A673 (cell line): ENCODE results near the gene STIMATE. TPM values are rescaled to one million over a fixed set of nuclear protein-coding genes. Genes with fewer than 3 reads are reported as not detected.

Source experiments
- BruUV-seq: library from RNA; stranded (reverse); fragments of 400-500 nt; replicated peaks from 2 replicates; lab custom pipeline; 2021; lab: Mats Ljungman, UMichigan
- CTCF ChIA-PET: fragments of 300-600 bp; sonication (Branson Sonifier 250); formaldehyde crosslinking; loops from one replicate; lab custom pipeline; 2022; ENCODE audit warnings: antibody characterized with exemption; lab: Charles Lee
- POLR2A ChIA-PET: fragments of 300-600 bp; sonication (Branson Sonifier 250); formaldehyde crosslinking; loops from one replicate; lab custom pipeline; 2022; ENCODE audit warnings: antibody characterized with exemption; ENCODE audit not compliant: low non-redundant PET; lab: Charles Lee
- DNase-seq: peaks from one replicate; pipeline ENCODE4 v3.0.0-alpha.2; 2015; ENCODE audit warnings: low spot score
- H3K27ac ChIP-seq: fragments of 200-600 bp; sonication (generic); 2 replicates; pipeline ENCODE4 v1.5.1; 2016; ENCODE audit warnings: mixed run types, low read depth, mild to moderate bottlenecking, mixed read lengths, antibody characterized with exemption, low read length; ENCODE audit not compliant: poor library complexity, severe bottlenecking
- H3K27me3 ChIP-seq: fragments of 200-600 bp; sonication (generic); replicated peaks from 2 replicates; pipeline ENCODE4 v1.6.1; 2017; ENCODE audit warnings: mixed run types, low read depth, mild to moderate bottlenecking, mixed read lengths, antibody characterized with exemption, low read length; ENCODE audit not compliant: insufficient read depth, poor library complexity
- H3K36me3 ChIP-seq: fragments of 200-600 bp; sonication (generic); 2 replicates; pipeline ENCODE4 v1.6.1; 2016; ENCODE audit warnings: mixed run types, mild to moderate bottlenecking, mixed read lengths, antibody characterized with exemption, low read length; ENCODE audit not compliant: insufficient read depth, poor library complexity, severe bottlenecking
- H3K4me1 ChIP-seq: fragments of 200-600 bp; sonication (generic); 2 replicates; pipeline ENCODE4 v1.6.1; 2017; ENCODE audit warnings: mixed run types, mild to moderate bottlenecking, mixed read lengths, antibody characterized with exemption, low read length; ENCODE audit not compliant: insufficient read depth, poor library complexity, severe bottlenecking
- H3K4me3 ChIP-seq: fragments of 200-600 bp; sonication (generic); 2 replicates; pipeline ENCODE4 v1.5.1; 2016; ENCODE audit warnings: low read depth, mixed run types, mild to moderate bottlenecking, mixed read lengths, low read length; ENCODE audit not compliant: poor library complexity, severe bottlenecking
- H3K9me3 ChIP-seq: fragments of 200-600 bp; sonication (generic); 2 replicates; pipeline ENCODE4 v1.6.1; 2016; ENCODE audit warnings: mixed run types, low read depth, mild to moderate bottlenecking, mixed read lengths, antibody characterized with exemption, low read length; ENCODE audit not compliant: poor library complexity, severe bottlenecking
- CTCF ChIP-seq: fragments of 300-800, 200-600 bp; sonication (generic); conservative IDR thresholded peaks from 2 replicates; pipeline ENCODE4 v1.5.1; 2017; ENCODE audit warnings: low read depth, mild to moderate bottlenecking, antibody characterized with exemption, low read length, moderate library complexity, mixed read lengths
- EZH2 ChIP-seq: fragments of 200-600 bp; sonication (generic); IDR thresholded peaks from 2 replicates; pipeline ENCODE4 v1.6.1; 2017; ENCODE audit warnings: borderline replicate concordance, low read depth, mild to moderate bottlenecking, mixed read lengths, antibody characterized with exemption, low read length; ENCODE audit not compliant: poor library complexity, severe bottlenecking
- intact Hi-C: fragments of 100-400 bp; cut with micrococcal nuclease; formaldehyde crosslinking; loops from one replicate; pipeline ENCODE4 v1.10.0; 2022; ENCODE audit not compliant: unreplicated experiment
- total RNA-seq: library from RNA; stranded (reverse); gene quantifications from 2 replicates; pipeline ENCODE4 v1.2.3, GENCODE V29; 2021

Gene STIMATE
- total RNA-seq, 1 experiment from 2014 or later, result 11.3 TPM

GRCh38 chr3:52811452-52812011, 85.8 kb downstream of the STIMATE start:
- Histone ChIP-seq H3K4me3 (no peak overlapping the region), H3K4me1 (no peaks in the 10 kb centered on the region), H3K9me3 (no peaks in the 10 kb centered on the region), H3K27me3 (no peaks in the 10 kb centered on the region), H3K36me3 (no peaks in the 10 kb centered on the region), H3K27ac (no peak overlapping the region)
- no peak for DNase-seq
- BruUV-seq, result no TSS peak
- TF ChIP-seq EZH2, result no peak
- TF ChIP-seq CTCF, result no peak
- intact Hi-C loops, result no loop called here
- CTCF ChIA-PET, result no interaction called here
- POLR2A ChIA-PET, result no interaction called here

DNA sequence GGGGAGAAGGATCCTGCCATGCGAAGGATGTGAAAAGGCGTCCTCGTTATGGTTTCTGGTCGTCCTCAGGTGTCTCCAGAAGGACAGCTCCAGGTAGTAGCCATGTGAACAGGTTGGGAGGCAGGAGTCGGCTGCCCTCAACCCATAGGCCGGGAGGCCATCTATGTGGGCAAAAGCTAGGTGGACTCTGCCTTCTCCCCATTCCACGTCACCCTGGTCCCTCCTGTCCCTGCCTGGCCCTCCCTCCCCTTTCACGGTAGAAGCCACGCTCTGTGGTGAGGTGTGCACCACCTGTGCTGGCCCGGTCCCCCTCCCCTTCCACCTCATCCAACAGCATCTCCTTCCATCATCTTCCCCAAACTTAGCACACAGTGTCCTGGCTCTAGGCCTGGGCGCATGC, 86.4 kb downstream of the STIMATE start:
- no peak for DNase-seq
- ChIA-PET CTCF (no interaction called here), POLR2A (no interaction called here)
- no TSS peak for BruUV-seq
- H3K9me3 ChIP-seq, result no peaks in the 10 kb centered on the region
- H3K36me3 ChIP-seq, result no peaks in the 10 kb centered on the region
- H3K27me3 ChIP-seq, result no peaks in the 10 kb centered on the region
- no peak overlapping the region for H3K4me3 ChIP-seq
- TF ChIP-seq CTCF (no peak), EZH2 (no peak)
- H3K4me1 ChIP-seq, result no peaks in the 10 kb centered on the region
- intact Hi-C loops, result no loop called here
- H3K27ac ChIP-seq, result no peak overlapping the region

GRCh38 chr3:52809662-52810377, 87.5 kb downstream of the STIMATE start:
- POLR2A ChIA-PET, result no interaction called here
- Histone ChIP-seq H3K9me3 (no peaks in the 10 kb centered on the region), H3K27me3 (no peaks in the 10 kb centered on the region), H3K27ac (no peak overlapping the region), H3K4me3 (no peak overlapping the region), H3K4me1 (no peaks in the 10 kb centered on the region), H3K36me3 (no peaks in the 10 kb centered on the region)
- no TSS peak for BruUV-seq
- CTCF ChIA-PET, result no interaction called here
- DNase-seq, result no peak
- intact Hi-C loops, result no loop called here
- TF ChIP-seq EZH2 (no peak), CTCF (no peak)
